CD14-positive monocyte (primary cell): Measurements from ENCODE around the gene PLOD1. TPM values are rescaled to one million over a fixed set of nuclear protein-coding genes. Genes with fewer than 3 reads are reported as not detected.

Experiments
- DNase-seq, 3 donors: peaks; one replicate each; pipeline ENCODE4 v3.0.0-alpha.2; 2011 to 2022
- H2AFZ ChIP-seq: 2 replicates; pipeline ENCODE4 v1.6.0; 2012; ENCODE audit warnings: mild to moderate bottlenecking, low read depth, low read length, inconsistent platforms; ENCODE audit not compliant: insufficient read depth, poor library complexity, severe bottlenecking
- H3K27ac ChIP-seq, 2 donors: 1 replicate in 1 of 2; 2 replicates in 1 of 2; pipeline ENCODE4 v1.5.1; 2012 to 2013; ENCODE audit warnings: low read length in 2 of 2, control low read depth in 1 of 2, inconsistent platforms in 1 of 2, low read depth in 1 of 2, mild to moderate bottlenecking in 1 of 2
- H3K27me3 ChIP-seq, 2 donors: one replicate each; pipeline versions ENCODE4 v1.6.0 to v1.6.1; 2011 to 2013; ENCODE audit warnings: low read length in 2 of 2; ENCODE audit not compliant: control insufficient read depth in 2 of 2, insufficient read depth in 2 of 2
- H3K36me3 ChIP-seq, 2 donors: replicated peaks in 1 of 2; 1 replicate in 1 of 2; 2 replicates in 1 of 2; pipeline versions ENCODE4 v1.5.1 to v1.6.1; 2012 to 2013; ENCODE audit warnings: low read length in 2 of 2, control low read depth in 1 of 2, inconsistent platforms in 1 of 2, mild to moderate bottlenecking in 1 of 2; ENCODE audit not compliant: insufficient read depth in 2 of 2, control insufficient read depth in 1 of 2
- H3K4me1 ChIP-seq, 2 donors: 1 replicate in 1 of 2; 2 replicates in 1 of 2; pipeline versions ENCODE4 v1.5.1 to v1.6.1; 2012 to 2013; ENCODE audit warnings: low read length in 2 of 2, control low read depth in 1 of 2, inconsistent platforms in 1 of 2, mild to moderate bottlenecking in 1 of 2, moderate library complexity in 1 of 2; ENCODE audit not compliant: insufficient read depth in 2 of 2, control insufficient read depth in 1 of 2
- H3K4me2 ChIP-seq: replicated peaks from 2 replicates; pipeline ENCODE3; 2012; ENCODE audit warnings: low read length, moderate library complexity, mild to moderate bottlenecking; ENCODE audit not compliant: poor library complexity, severe bottlenecking; ENCODE audit errors: extremely low read depth
- H3K4me3 ChIP-seq, 3 experiments: fragments of 200-600 bp in 1 of 3; sonication (generic) in 1 of 3; replicated peaks in 1 of 3; 1 replicate in 2 of 3; 2 replicates in 1 of 3; pipeline ENCODE4 v1.5.1; 2011 to 2013; ENCODE audit warnings: low read length in 3 of 3, mild to moderate bottlenecking in 3 of 3, control low read depth in 2 of 3, low read depth in 2 of 3, inconsistent platforms in 1 of 3, moderate library complexity in 1 of 3
- H3K79me2 ChIP-seq: 2 replicates; pipeline ENCODE4 v1.6.0; 2012; ENCODE audit warnings: mild to moderate bottlenecking, control low read depth, inconsistent platforms, low read length, moderate library complexity; ENCODE audit not compliant: insufficient read depth
- H3K9ac ChIP-seq: 2 replicates; pipeline ENCODE4 v1.6.0; 2017; ENCODE audit warnings: low read length, mild to moderate bottlenecking; ENCODE audit not compliant: insufficient read depth, poor library complexity, severe bottlenecking
- H3K9me3 ChIP-seq, 2 donors: replicated peaks in 1 of 2; 1 replicate in 1 of 2; 2 replicates in 1 of 2; pipeline versions ENCODE4 v1.5.1 to v1.6.1; 2012 to 2013; ENCODE audit warnings: low read length in 2 of 2, control low read depth in 1 of 2; ENCODE audit not compliant: control insufficient read depth in 1 of 2, insufficient read depth in 1 of 2
- H4K20me1 ChIP-seq: 2 replicates; pipeline ENCODE4 v1.6.0; 2012; ENCODE audit warnings: mild to moderate bottlenecking, low read length, control low read depth, moderate library complexity; ENCODE audit not compliant: insufficient read depth
- H3K27ac Mint-ChIP-seq, 7 donors: one replicate each; pipeline ENCODE4 v1.8.0; 2020; ENCODE audit warnings: mild to moderate bottlenecking in 7 of 7, mixed read lengths in 7 of 7, moderate library complexity in 6 of 7, inconsistent platforms in 2 of 7
- H3K27me3 Mint-ChIP-seq, 3 donors: one replicate each; pipeline ENCODE4 v1.8.0; 2021 to 2022; ENCODE audit warnings: low read depth in 3 of 3, mild to moderate bottlenecking in 3 of 3, mixed read lengths in 3 of 3, moderate library complexity in 3 of 3, inconsistent platforms in 1 of 3
- H3K36me3 Mint-ChIP-seq, 2 donors: one replicate each; pipeline ENCODE4 v1.8.0; 2020; ENCODE audit warnings: mixed read lengths in 2 of 2, inconsistent platforms in 1 of 2, mild to moderate bottlenecking in 1 of 2
- H3K4me1 Mint-ChIP-seq: one replicate; pipeline ENCODE4 v1.8.0; 2020; ENCODE audit warnings: mild to moderate bottlenecking, mixed read lengths
- H3K4me3 Mint-ChIP-seq, 2 donors: one replicate each; pipeline ENCODE4 v1.8.0; 2020; ENCODE audit warnings: mild to moderate bottlenecking in 2 of 2, mixed read lengths in 2 of 2, moderate library complexity in 1 of 2
- H3K9me3 Mint-ChIP-seq, 7 donors: one replicate each; pipeline ENCODE4 v1.8.0; 2020 to 2022; ENCODE audit warnings: mixed read lengths in 7 of 7, mild to moderate bottlenecking in 6 of 7, moderate library complexity in 6 of 7, inconsistent platforms in 2 of 7
- CTCF ChIP-seq: fragments of 200-600 bp; IDR thresholded peaks from one replicate; pipeline ENCODE4 v1.8.0; 2022; ENCODE audit warnings: antibody characterized with exemption, mild to moderate bottlenecking
- WGBS: methylation state at CpG from one replicate; pipeline ENCODE4 v1.1.5; 2013; ENCODE audit warnings: missing lambda C conversion rate; ENCODE audit not compliant: insufficient coverage; 5-methylcytosine and 5-hydroxymethylcytosine counted together
- intact Hi-C, 2 donors: fragments of 100-400 bp; cut with micrococcal nuclease; formaldehyde crosslinking; loops; one replicate each; pipeline versions ENCODE4 v1.15.0 to v1.15.1; 2023
- polyA plus RNA-seq, 3 donors: library from polyadenylated mRNA; depleted of rRNA in 1 of 3; unstranded in 2 of 3; stranded (reverse) in 1 of 3; fragments of 300-500 nt in 2 of 3; fragments of >200 nt in 1 of 3; fragmentation: Illumina TruSeq in 2 of 3; gene quantifications; 1 replicate in 2 of 3; 2 replicates in 1 of 3; pipeline ENCODE4 v1.2.3, GENCODE V29; 2012 to 2021

Gene PLOD1
- polyA plus RNA-seq, 3 donors, result 44.5 to 53.4 (median 53.1) TPM

DNA sequence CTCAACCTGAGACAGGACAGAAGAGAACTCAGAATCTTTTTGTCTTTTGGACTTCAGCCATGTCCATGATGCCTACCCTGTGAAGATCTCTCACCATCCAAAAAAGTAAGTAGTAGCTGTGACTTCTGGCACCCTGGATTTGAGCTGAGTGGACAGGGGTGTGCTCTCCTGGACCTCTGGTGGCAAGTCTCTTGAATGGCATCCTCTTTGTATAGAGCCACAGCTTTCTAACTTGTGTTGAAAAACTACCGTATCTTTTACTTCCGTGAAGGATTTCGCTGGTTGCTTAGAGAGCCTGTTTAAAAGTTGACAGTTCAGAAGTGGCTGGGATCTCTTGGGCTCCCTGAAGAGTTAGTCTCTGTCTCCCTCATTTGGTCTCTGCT, 47.5 kb downstream of the PLOD1 start:
- Histone ChIP-seq H3K27me3 (no peaks in the 10 kb centered on the region), H2AFZ (no peak overlapping the region), H3K4me3 (no peak overlapping the region), H3K36me3 (peaks cover 21 to 38% of the 10 kb centered on the region in 2 donors), H4K20me1 (no peaks in the 10 kb centered on the region), H3K4me2 (no peak overlapping the region), H3K4me1 (peaks cover 70 to 79% of the 10 kb centered on the region in 2 donors), H3K27ac (peak overlapping the region in 1 of 2 donors; percentile 97), H3K9me3 (no peaks in the 10 kb centered on the region), H3K9ac (no peak overlapping the region), H3K79me2 (peaks cover 59% of the 10 kb centered on the region)
- H3K4me1 Mint-ChIP-seq, result peaks cover 77% of the 10 kb centered on the region
- H3K36me3 Mint-ChIP-seq, result peaks cover 33 to 42% of the 10 kb centered on the region in 2 donors
- H3K4me3 Mint-ChIP-seq, result peak overlapping the region; percentile 12 to 39
- H3K27ac Mint-ChIP-seq, result peak overlapping the region in 6 of 7 donors; percentile 2 to 97 (median 92)
- H3K9me3 Mint-ChIP-seq, result peaks cover 0 to 2% (median 0%) of the 10 kb centered on the region in 7 donors
- WGBS, result no CpG with 5 or more reads among the region's 3 CpGs
- peaks cover 0 to 2% (median 0%) of the 10 kb centered on the region in 3 donors for H3K27me3 Mint-ChIP-seq
- peak; percentile 32 for TF ChIP-seq CTCF
- peak in 2 of 3 donors; percentile 22 to 53 for DNase-seq
- intact Hi-C loops, result loop anchor here (5.0 to 10.0 kb wide), 3 partner anchors 35 to 177 kb away; partner anchors contain the start of genes CLCN6 (in 1 of the 2), MIIP (in 1 of the 2) and MTHFR (in 1 of the 2)

DNA sequence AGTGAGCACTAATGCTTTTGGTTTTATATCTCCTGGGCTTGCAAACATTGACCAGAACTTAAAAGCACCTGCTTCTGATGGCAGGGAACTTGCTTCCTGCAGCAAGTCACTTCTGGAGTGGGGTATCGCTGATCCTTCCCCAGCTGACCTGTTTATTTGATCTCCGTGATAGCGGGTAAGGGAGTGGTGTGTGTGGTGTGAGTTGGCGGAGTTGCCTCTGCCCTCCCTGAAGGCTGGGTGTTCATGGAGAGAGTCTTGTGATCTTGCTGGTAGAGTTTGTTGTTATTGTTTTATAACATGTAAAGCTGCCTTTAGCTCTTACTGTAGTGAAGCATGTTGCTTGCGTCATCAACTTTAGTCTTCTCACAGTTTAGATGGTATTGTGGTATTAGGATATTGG, 49.6 kb downstream of the PLOD1 start:
- Mint-ChIP-seq H3K27me3 (peaks cover 0 to 2% (median 0%) of the 10 kb centered on the region in 3 donors), H3K4me1 (peaks cover 60% of the 10 kb centered on the region), H3K27ac (peak overlapping the region; percentile 10 to 99 (median 97)), H3K4me3 (no peak overlapping the region), H3K36me3 (peaks cover 41 to 61% of the 10 kb centered on the region in 2 donors), H3K9me3 (peaks cover 0 to 2% (median 0%) of the 10 kb centered on the region in 7 donors)
- peaks cover 54 to 61% of the 10 kb centered on the region in 2 donors for H3K4me1 ChIP-seq
- peaks cover 3% of the 10 kb centered on the region for H4K20me1 ChIP-seq
- intact Hi-C loops, result loop anchor here (5.0 to 10.0 kb wide), 3 partner anchors 33 to 179 kb away; partner anchors contain the start of genes CLCN6 (in 1 of the 2), MIIP (in 1 of the 2) and MTHFR (in 1 of the 2)
- H3K79me2 ChIP-seq, result peaks cover 80% of the 10 kb centered on the region
- H2AFZ ChIP-seq, result no peak overlapping the region
- no peak for TF ChIP-seq CTCF
- H3K36me3 ChIP-seq, result peaks cover 25 to 47% of the 10 kb centered on the region in 2 donors
- H3K4me2 ChIP-seq, result no peak overlapping the region
- H3K27me3 ChIP-seq, result no peaks in the 10 kb centered on the region
- WGBS, result 95% methylated on average over 4 of the region's 5 CpGs
- H3K27ac ChIP-seq, result peak overlapping the region; percentile 76 to 85
- no peak for DNase-seq
- H3K9ac ChIP-seq, result peak overlapping the region; percentile 30
- no peaks in the 10 kb centered on the region for H3K9me3 ChIP-seq
- H3K4me3 ChIP-seq, result no peak overlapping the region
